SH-SY5Y (cell line): ENCODE results near the gene TEP1.

Experiments
- GATA2 ChIP-seq: IDR thresholded peaks from 2 replicates; pipeline ENCODE4 v1.6.1; 2011; ENCODE audit warnings: mild to moderate bottlenecking, low read depth, low read length
- GATA3 ChIP-seq: IDR thresholded peaks from 2 replicates; pipeline ENCODE4 v1.6.1; 2011; ENCODE audit warnings: low read depth, mild to moderate bottlenecking, low read length, moderate library complexity

TEP1 gene

GRCh38 chr14:20343862-20344220 lies 69.5 kb downstream of the TEP1 start:
- TF ChIP-seq GATA2 (no peak), GATA3 (no peak)

- TF ChIP-seq GATA3 = no peak
- TF ChIP-seq GATA2 = no peak
Observed at GRCh38 chr14:20343092-20343861, 70.0 kb downstream of the TEP1 start, which contains the start of gene PARP2. PARP2 (plus strand) TSS chr14:20343635; CDS start chr14:20343642, 7 bp downstream.

GRCh38 chr14:20341646-20342045 lies 71.7 kb downstream of the TEP1 start:
- TF ChIP-seq GATA2 (no peak), GATA3 (no peak)

GRCh38 chr14:20334017-20334416 lies 79.3 kb downstream of the TEP1 start:
- TF ChIP-seq GATA3 = no peak
- no peak for TF ChIP-seq GATA2

GRCh38 chr14:20333494-20333841 lies 79.8 kb downstream of the TEP1 start:
- no peak for TF ChIP-seq GATA3
- no peak for TF ChIP-seq GATA2

GRCh38 chr14:20332788-20333493 lies 80.4 kb downstream of the TEP1 start, which contains the start of gene CCNB1IP1:
CCNB1IP1 (minus strand) TSS chr14:20333279; CDS start chr14:20316523, 16,756 bp downstream.
- TF ChIP-seq GATA3 = no peak
- TF ChIP-seq GATA2 = peak; percentile 43; the same call in 1 of the 2 replicates

- TF ChIP-seq GATA3 (no peak), GATA2 (no peak)
Observed at GRCh38 chr14:20332431-20332787, 80.9 kb downstream of the TEP1 start.

GRCh38 chr14:20331053-20331613 lies 82.2 kb downstream of the TEP1 start:
- TF ChIP-seq GATA2 (no peak), GATA3 (no peak)

- TF ChIP-seq GATA2 (no peak), GATA3 (no peak)
Observed at GRCh38 chr14:20329355-20329754, 83.9 kb downstream of the TEP1 start.

GRCh38 chr14:20328705-20329104 lies 84.6 kb downstream of the TEP1 start:
- TF ChIP-seq GATA2 (no peak), GATA3 (no peak)

GRCh38 chr14:20327005-20327869 lies 86.1 kb downstream of the TEP1 start:
- TF ChIP-seq GATA2 = no peak

GRCh38 chr14:20317720-20318119 lies 95.6 kb downstream of the TEP1 start:
- TF ChIP-seq GATA3 = no peak
- no peak for TF ChIP-seq GATA2
